ENCODE data around the gene IGSF21.

DNA sequence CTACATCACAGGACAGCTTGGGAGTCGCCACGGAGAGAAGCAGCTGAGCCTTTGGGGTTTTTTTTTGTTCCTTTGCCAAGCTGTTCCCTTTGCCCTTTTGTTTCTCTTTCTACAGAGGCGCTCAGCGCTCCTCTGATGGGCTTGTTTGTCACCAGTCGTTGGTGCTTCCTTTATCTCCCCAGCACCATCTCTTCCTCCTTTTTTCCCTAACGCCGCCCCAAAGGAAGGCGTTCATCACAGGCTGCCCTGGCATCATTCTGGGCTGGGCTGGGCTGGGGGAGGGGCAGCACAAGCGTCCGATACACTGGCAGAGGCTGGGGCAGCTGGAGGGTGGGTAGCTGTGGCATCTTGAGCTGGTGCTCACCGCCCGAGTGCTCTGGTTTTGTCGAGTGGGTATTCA is 10.5 kb downstream of the IGSF21 start:
- TF ChIP-seq, protein P1, sequence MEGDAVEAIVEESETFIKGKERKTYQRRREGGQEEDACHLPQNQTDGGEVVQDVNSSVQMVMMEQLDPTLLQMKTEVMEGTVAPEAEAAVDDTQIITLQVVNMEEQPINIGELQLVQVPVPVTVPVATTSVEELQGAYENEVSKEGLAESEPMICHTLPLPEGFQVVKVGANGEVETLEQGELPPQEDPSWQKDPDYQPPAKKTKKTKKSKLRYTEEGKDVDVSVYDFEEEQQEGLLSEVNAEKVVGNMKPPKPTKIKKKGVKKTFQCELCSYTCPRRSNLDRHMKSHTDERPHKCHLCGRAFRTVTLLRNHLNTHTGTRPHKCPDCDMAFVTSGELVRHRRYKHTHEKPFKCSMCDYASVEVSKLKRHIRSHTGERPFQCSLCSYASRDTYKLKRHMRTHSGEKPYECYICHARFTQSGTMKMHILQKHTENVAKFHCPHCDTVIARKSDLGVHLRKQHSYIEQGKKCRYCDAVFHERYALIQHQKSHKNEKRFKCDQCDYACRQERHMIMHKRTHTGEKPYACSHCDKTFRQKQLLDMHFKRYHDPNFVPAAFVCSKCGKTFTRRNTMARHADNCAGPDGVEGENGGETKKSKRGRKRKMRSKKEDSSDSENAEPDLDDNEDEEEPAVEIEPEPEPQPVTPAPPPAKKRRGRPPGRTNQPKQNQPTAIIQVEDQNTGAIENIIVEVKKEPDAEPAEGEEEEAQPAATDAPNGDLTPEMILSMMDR (IDR thresholded peaks at IDR 0.05), result no peak
- TF ChIP-seq, protein P2, sequence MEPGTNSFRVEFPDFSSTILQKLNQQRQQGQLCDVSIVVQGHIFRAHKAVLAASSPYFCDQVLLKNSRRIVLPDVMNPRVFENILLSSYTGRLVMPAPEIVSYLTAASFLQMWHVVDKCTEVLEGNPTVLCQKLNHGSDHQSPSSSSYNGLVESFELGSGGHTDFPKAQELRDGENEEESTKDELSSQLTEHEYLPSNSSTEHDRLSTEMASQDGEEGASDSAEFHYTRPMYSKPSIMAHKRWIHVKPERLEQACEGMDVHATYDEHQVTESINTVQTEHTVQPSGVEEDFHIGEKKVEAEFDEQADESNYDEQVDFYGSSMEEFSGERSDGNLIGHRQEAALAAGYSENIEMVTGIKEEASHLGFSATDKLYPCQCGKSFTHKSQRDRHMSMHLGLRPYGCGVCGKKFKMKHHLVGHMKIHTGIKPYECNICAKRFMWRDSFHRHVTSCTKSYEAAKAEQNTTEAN (CRISPR knock-in tag; IDR thresholded peaks at IDR 0.05), result no peak
- TF ChIP-seq FOXP1 (CRISPR knock-in tag; IDR thresholded peaks at IDR 0.05; ENCODE audit: borderline replicate concordance) (no peak), ATF1 (CRISPR knock-in tag; IDR thresholded peaks at IDR 0.05) (no peak), FOXK1 (CRISPR knock-in tag; IDR thresholded peaks at IDR 0.05) (no peak), ZNF232 (CRISPR knock-in tag; IDR thresholded peaks at IDR 0.05) (no peak), CBFB (CRISPR knock-in tag; IDR thresholded peaks at IDR 0.05; ENCODE audit: low read depth) (no peak)
- TF ChIP-seq, protein P3, sequence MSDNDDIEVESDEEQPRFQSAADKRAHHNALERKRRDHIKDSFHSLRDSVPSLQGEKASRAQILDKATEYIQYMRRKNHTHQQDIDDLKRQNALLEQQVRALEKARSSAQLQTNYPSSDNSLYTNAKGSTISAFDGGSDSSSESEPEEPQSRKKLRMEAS (CRISPR knock-in tag; IDR thresholded peaks at IDR 0.05), result no peak
- TF ChIP-seq, protein P4, sequence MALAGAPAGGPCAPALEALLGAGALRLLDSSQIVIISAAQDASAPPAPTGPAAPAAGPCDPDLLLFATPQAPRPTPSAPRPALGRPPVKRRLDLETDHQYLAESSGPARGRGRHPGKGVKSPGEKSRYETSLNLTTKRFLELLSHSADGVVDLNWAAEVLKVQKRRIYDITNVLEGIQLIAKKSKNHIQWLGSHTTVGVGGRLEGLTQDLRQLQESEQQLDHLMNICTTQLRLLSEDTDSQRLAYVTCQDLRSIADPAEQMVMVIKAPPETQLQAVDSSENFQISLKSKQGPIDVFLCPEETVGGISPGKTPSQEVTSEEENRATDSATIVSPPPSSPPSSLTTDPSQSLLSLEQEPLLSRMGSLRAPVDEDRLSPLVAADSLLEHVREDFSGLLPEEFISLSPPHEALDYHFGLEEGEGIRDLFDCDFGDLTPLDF (CRISPR knock-in tag; IDR thresholded peaks at IDR 0.05), result no peak
- TF ChIP-seq, protein P5, sequence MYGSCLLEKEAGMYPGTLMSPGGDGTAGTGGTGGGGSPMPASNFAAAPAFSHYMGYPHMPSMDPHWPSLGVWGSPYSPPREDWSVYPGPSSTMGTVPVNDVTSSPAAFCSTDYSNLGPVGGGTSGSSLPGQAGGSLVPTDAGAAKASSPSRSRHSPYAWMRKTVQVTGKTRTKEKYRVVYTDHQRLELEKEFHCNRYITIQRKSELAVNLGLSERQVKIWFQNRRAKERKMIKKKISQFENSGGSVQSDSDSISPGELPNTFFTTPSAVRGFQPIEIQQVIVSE (CRISPR knock-in tag; IDR thresholded peaks at IDR 0.05; ENCODE audit: borderline replicate concordance), result no peak

All from WTC11 (cell line).